ENCODE measurements around the gene FAM222A.

FAM222A gene

DNA sequence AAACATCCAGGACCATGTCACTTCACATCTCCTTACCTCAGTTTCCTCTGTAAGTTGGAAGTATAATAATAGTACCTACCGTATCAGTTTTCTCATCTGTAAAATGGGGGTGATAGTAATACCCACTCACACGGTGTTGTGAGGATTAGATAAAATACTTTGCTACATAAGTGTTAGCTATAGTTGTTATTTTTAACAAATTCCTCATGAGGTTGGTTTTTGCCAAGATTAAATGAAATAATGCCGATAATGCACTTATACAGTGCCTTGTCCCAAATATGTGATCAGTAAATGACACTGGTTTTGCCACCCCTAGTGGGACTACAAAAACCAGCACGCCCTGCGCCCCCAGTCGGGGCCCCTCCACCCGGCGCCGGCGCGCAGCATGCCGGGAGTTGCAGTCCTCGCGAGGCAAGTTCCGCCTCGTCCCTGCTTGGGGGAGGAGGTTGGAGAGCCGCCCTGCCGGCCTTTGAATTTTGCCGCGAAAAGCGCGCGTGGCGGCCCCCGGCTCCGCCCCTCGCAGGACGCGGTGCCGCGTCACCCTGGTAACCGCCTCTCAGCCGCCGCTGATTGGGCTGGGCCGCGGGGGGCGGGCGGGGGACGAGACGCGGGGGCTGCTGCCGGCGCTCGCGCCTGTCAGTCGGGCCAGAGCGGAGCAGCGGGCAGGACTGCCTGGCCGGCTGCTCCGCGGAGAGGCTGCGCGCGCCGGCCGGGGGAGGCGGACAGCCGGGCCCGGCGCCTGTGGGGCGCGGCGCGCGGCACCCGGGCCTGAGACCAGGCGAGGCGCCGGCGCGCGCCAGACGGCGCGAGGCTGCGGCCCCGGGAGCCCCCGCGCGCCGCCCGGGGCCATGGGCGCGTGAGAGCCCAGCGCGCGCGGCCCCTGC lies at the start of gene FAM222A:
TSS of gene FAM222A (plus strand) at position 639 of the 884 bp plus-strand sequence. CDS start 30,322 bp downstream, outside the sequence.
- DNase-seq (ENCODE audit: low read depth in 2 of 2), result peak; percentile 89 to 93

DNA sequence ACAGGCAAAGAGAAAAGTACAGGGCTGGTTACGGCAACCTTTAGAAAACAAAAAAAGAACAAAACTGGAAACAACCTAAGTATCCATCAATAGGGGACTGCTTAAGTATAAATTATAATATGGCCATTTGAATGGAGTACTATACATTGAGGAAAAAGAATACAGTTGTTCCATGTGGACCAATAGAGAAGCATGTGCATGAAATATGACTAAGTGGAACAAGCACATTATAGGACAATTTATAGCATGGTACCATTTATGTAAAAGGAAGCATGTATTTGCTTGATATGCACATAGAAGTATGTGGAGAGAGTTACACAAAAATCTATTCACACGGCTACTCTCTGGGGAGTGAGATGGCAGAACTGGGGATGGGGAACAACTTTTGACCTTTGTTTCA lies 49.2 kb upstream of the FAM222A start:
- DNase-seq (ENCODE audit: low read depth in 2 of 2), result no peak

DNA sequence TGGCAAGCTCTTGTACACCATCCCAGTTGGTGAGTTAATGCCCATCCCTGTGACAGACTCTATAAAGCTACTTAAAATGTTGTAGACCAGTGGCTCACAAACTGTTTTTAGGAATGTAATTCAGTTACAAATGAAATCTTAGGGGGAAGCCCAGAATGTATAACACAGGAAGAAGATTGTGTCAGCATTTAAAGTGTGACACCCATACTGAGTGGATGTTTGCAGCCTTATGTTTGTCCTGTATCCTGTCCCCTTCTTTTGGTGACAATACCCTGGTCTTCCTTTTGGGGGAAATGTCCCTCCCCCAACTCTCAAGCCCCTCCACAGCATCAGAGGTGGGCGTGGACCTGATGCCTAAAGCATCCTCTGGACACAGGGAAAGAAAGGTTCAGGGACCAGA lies 47.6 kb upstream of the FAM222A start:
- no peak for DNase-seq (ENCODE audit: low read depth in 2 of 2)

DNA sequence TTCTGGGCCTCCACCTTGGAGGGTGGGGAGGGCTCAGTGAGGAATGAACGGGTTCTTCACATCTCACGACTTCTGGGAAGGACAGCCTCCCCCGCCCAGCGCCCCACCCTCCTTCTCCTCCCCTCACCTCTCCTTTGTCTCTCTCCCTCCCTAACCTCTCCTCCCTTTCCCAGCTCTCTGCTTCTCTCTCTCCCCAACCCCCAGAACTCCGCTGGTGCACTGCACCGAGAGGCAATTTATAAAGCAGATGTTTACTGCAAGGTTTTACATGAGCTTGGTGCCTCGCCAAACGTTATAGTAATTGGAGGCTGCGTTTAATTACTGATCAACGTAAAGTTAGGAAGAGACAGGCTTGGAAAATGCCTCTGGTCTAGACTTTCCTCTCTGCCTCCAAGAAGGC lies 42.9 kb upstream of the FAM222A start:
- DNase-seq (ENCODE audit: low read depth in 2 of 2), result no peak

DNA sequence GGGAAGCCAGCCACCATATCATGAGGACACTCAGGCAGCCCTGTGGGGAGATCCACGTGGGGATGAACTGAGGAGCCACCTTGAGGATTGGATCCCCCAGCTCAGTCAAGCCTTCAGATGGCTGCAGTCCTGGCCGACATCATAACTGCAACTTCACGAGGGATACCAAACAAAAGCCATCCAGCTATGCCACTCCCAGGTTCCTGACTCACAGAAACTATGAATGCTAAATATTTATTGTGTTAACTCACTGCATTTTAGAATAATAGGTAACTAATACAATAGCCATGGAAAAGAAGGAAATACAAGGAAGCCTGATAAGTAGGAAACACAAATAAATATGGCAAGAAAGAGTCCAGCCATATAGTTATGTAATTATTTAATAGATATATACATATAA lies 42.1 kb upstream of the FAM222A start:
- no peak for DNase-seq (ENCODE audit: low read depth in 2 of 2)

DNA sequence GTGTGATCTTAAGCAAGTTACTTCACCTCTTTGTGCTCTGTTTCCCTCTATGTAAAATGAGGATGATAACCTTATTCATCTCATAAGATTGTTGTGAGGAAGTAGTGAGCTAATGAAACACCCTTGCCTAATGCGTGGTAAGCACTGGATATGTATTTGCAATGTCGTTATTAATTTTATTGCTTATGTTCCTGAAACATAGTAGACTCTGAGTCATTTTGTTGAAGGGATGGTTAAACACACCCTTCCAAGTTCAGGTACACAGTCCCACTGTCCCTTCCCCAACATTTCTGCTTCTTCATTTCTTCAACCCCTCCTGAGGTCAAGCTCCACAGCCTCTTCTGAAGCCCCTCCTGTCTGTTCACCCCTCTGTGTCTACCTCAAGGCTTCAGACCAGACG lies 40.2 kb upstream of the FAM222A start:
- DNase-seq (ENCODE audit: low read depth in 2 of 2), result no peak

DNA sequence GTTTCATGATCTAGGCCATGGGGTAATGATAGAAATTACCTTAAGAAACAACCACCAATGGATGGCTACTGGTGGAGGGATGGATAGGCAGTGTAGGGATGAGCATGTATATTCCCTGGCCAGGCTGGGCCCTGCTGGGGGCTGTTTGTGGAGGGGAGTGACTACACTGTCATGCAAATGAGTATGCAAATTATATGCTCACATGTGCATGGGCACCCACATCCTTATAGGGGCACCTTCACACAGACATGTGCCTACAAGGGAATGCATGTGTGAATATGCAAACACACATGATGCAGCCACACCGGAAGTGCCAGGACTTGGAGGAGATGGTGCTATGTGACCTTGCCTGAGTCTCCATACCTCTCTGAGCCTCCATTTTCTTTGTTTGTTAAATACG lies 39.7 kb upstream of the FAM222A start:
- no peak for DNase-seq (ENCODE audit: low read depth in 2 of 2)

DNA sequence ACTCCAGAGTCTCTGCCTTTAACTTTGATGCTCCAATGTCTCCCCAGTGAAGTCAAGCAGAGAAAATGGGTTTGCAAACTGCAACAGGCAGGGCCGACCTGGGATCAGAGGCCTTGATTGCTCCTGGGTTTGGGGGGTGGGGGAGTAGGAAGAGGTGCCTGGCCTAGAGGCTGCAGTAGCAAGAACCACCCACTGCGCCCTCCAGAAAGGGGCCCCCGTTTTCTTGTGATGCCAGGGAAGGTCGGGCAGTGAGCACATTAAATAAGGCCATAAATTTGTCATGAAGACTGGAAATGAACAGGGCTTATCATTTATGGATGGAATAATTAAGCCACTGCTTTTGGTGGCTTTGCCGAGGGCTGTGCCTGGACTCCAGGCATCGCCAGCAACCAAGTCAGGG lies 38.2 kb upstream of the FAM222A start:
- no peak for DNase-seq (ENCODE audit: low read depth in 2 of 2)

DNA sequence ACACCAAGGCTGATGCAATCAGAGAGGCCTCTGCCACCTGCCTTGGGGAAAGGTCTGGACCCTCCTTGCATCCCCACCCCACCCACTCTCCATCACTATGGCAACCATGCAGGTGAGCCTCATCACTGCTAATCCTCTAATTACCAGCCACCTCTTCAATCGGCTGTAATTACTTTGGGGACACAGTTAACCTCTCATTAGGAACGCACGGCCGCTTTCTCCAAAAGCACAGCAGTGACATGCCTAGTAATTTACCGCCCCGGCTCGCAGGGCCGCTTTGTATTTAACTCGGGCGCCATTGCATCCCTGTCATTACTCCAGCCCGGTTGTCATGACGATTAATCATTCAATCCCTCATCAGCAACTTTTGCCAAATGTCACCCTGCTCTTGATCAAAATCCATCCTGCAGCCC lies 36.3 kb upstream of the FAM222A start:
- DNase-seq (ENCODE audit: low read depth in 2 of 2), result no peak

DNA sequence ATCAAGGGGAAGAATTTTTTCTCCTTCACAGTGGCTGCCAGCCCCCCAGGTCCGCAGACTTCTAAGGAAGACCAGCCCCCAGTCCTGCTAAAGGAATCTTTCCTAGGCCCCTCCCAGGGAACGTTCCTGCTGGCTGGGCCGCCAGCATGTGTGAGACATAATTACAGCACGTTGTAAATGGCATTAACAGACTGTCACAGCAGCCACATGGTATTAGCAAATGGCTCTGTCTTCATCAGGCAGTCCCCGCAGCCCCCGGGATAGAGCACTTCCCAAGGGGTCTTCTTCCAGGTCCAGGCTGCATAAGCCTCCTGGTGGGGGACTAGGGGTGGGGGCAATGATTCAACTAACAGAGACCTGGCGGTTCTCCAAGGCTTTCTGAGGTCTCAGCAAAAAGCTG lies 34.9 kb upstream of the FAM222A start:
- no peak for DNase-seq (ENCODE audit: low read depth in 2 of 2)

DNA sequence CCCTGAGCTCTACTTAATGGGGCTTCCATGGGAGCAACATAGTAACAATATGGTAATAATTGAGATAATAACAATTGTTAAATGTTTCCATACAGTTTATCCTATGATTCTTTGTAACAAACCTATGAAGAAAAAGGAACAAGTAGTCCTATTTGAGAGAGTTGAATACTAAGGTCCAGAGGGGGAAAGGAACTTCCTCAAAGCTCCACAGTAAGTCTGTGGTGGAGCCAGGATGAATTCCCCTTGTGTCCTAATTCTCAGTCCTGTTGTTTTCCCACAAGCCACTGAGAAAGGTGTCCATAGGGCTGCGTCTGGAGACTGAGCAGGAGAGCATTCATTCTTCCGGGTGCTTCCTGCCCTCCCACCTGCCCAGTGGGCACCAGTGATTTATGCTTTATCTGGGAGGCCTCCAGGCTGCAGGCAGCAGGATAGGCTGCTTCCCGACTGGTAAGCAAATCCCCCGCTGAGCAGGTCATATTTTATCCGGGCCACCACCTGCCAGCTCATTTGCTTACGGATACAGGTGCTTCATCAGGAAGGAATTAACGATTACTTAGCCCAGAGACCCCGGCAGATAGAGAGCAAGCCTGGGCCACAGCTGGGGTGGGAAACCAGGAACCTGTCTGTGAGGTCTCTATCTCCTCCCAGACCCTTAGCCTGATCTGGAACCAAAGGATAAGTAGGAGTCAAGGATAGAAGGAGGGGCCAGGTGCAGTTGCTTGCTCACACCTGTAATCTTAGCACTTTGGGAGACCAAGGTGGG lies 33.9 kb upstream of the FAM222A start:
- no peak for DNase-seq (ENCODE audit: low read depth in 2 of 2)

DNA sequence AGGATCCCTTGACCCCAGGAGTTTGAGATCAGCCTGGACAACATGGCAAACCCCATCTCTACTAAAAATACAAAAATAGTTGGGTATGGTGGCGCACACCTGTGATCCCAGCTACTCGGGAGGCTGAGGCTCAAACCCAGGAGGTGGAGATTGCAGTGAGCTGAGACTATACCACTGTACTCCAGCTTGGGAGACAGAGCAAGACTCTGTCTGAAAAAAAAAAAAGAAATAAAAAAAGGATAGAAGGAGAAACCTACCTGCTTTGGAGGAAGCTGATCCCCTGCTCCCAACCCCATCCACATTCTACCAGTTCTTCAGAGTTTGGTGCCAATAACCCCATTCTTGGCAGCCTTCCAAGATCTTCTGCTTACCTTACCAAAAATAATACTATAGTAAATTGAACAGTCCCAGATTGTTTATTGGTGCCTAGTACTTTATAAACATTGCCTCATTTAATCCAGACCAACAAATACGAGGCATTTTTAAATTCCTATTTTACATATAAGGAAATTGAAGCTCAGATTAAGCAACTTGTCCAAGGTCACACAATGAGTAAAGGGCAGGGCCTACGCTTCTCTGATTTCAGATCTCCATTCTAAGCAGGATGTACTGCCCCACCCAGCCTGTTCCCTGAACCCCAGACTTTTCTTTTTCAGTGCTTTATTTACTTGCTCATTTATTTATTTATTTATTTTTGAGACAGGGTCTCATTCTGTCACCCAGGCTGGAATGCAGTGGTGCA lies 33.2 kb upstream of the FAM222A start:
- no peak for DNase-seq (ENCODE audit: low read depth in 2 of 2)

DNA sequence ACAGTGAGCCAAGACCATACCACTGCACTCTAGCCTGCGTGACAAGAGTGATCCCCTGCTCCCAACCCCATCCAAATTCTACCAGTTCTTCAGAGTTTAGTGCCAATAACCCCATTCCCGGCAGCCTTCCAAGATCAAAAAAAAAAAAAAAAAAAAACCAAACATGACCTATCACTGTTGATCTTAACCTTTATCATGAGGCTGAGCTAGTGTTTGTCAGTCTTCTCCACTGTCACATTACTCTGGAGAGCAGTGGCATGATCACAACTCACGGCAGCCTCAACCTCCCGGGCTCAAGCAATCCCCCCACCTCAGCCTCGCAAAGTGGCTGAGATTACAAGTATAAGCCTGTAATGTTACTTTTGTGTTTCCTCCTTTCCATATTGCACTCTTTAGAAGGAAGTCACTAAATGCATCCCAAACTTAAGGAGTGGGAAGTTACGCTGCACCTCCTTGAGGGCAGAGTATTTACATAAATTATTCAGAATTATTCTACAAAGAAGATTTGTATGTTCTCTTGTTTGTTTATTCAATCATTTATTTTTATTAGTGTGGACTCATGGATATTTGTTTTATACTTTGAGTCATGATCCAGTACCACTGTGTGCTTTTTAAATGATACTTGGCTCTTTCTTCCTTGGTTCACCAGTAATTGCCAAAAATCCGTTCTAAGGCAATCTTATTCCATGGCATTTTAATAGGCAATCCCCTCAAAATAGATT lies 31.5 kb upstream of the FAM222A start:
- DNase-seq (ENCODE audit: low read depth in 2 of 2), result no peak

DNA sequence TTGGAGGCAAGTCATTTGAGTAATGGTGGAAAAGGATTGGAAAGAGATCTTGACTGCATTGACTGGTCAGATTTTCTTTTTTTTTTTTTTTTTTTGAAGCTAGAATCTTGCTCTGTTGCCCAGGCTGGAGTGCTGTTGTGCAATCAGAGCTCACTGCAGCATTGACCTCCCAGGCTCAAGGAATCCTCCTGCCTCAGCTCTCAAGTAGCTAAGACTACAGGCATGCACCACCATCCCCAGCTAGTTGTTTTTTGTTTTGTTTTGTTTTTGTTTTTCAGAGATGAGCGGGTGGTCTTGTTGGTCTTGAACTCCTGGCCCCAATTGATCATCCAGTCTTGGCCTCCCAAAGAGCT lies 30.9 kb upstream of the FAM222A start:
- DNase-seq (ENCODE audit: low read depth in 2 of 2), result no peak

DNA sequence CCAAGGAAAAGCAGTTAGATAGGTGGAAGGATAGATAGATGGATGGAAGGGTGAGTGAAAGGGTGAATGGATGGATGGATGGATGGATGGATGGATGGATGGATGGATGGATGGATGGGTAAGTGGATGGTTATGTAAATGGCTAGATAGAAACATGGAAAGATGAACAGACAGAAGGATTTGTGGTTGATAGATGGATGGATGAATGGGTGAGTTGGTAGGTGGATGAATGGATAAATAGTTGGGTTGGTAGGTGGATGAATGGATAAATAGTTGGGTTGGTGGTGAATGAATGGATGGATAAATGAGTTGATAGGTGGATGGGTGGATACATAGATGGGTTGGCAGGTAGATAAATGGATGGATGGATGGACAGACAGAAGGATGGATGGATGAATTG lies 30.3 kb upstream of the FAM222A start:
- DNase-seq (ENCODE audit: low read depth in 2 of 2), result no peak

DNA sequence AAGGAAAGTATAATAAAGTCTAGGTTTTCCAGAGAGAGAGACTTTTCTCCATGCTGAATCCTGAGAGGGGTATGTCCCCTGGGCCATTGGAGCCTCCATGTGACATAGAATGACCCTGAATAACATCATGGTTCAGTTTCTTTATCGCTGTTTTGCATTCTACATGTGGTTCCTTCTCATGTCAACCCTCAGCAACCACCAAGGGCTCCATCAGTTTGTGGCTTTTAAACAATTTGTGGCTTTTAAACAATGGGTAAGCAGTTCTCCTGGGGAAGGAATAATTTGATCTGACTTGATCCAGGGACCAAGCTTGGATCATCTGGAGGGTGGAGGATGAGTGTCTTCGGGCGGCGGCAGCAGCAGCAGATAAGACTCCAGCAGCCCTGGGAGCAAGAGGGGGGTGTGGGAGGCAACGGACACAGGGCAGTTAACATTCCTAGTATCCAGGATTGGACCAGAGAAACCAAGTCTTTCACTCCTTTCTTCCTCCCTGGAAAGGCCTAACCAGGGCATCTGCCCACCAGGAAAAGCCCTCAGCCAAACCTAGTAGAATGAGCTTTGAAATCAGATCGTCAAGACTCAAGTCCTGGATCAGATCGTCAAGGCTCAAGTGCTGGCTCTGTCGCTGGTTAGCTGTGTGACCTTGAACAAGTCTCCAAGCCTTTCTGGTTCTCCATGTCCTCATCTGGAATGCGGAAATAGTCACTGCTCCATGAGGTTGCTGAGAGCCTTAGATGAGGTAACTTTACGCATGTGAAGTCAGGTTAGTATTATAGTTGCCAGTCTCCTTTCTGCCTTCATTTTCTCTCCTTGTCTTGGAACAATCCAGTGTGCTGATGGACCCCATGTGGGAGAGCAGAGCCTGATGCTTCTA lies 27.8 kb upstream of the FAM222A start:
- no peak for DNase-seq (ENCODE audit: low read depth in 2 of 2)

DNA sequence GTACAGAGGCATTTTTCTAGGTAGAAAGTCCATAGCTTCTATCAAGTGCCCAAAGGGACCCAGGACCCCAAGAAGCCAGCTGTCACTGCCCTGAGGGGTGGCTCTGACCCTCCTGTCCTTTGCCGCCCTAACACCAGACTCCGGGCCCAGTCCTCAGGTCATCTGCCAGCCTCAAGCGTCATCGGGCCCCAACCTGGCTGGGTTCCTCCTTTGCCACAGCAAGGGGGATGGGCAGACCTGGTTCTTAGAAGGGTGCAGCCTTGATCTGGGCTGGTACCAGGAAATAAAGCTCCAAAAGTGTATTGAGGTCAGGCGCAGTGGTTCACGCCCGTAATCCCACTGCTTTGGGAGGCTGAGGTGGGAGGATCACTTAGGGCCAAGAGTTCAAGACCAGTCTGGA lies 27.1 kb upstream of the FAM222A start:
- DNase-seq (ENCODE audit: low read depth in 2 of 2), result no peak

DNA sequence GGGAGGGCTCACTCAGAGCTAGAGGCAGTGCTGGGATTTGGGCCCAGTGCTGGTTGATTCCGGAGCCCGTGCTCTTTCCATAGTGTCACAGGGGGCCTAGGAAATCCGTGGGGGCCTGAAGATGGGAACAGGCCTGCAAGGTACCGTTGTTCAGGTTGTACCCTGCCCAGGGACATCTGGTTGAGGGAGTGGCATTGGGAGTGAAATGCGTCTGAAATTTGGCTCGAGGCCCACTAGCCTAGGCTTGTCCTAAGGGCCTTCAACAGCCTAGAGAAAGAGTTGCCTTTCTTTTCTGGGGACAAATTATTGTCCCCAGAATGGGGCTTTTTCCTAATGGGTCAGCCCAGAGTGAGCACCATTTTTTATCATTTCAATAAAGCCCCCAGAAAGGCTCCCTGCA lies 26.4 kb upstream of the FAM222A start:
- no peak for DNase-seq (ENCODE audit: low read depth in 2 of 2)

DNA sequence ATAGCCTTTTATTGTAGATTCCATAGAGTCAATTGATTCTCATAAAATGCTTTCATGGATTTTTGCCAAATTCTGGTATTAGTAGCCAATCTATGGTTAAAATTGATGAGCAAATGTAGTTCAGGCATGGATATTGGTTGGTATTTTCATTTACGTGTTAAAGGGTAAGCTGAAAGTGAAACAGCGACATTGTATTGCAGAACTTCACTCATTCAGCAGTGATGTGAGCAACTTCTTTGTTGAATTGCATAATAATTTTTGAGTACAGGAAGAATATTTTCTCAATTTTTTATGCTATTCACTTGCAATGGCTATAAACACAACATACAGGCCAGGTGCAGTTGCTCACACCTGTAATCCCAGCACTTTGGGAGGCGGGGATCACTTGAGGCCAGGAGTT lies 24.2 kb upstream of the FAM222A start:
- DNase-seq (ENCODE audit: low read depth in 2 of 2), result no peak

DNA sequence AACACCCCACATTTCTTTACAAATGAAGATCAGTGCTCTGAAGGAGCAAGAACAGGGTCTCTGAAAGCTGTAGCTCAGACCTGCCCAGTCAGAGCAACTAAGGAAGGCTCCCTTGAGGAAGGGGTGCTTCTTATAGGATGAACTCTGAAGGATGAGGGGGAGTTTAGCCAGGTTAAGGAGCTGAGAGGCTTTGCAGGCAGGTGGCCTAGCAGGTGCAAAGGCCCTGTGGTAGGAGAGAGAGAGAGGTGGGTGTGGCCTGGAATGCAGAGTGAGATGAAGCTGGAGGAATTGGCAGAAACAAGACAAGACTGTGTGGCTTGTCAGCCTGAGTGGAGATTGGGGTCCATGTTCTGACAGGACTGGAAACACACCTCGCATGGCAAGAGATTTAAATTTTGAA lies 20.5 kb upstream of the FAM222A start:
- DNase-seq (ENCODE audit: low read depth in 2 of 2), result no peak

Data from stimulated activated CD4-positive, alpha-beta T cell treated with anti-CD3 and anti-CD28 coated beads, Interleukin-12 subunit alpha, Interleukin-12 subunit beta, amount 100 ng/mL, for 24 hours (primary cell).